KOPT-K1 (cell line): ENCODE results near the gene OR6B1.

Source experiments
- H3K27ac ChIP-seq: fragments of 200-600 bp; sonication (generic); 2 replicates; pipeline ENCODE4 v1.5.1; 2016; ENCODE audit warnings: antibody characterized with exemption, mild to moderate bottlenecking, low read depth, low read length; ENCODE audit not compliant: poor library complexity, severe bottlenecking
- H3K36me3 ChIP-seq: fragments of 200-600 bp; sonication (generic); 2 replicates; pipeline ENCODE4 v1.5.1; 2017; ENCODE audit warnings: antibody characterized with exemption, mild to moderate bottlenecking, low read length, moderate library complexity; ENCODE audit not compliant: insufficient read depth
- H3K9me3 ChIP-seq: fragments of 200-600 bp; sonication (generic); 2 replicates; pipeline ENCODE4 v1.5.1; 2017; ENCODE audit warnings: antibody characterized with exemption, low read length, mild to moderate bottlenecking; ENCODE audit not compliant: insufficient read depth, poor library complexity, severe bottlenecking

The OR6B1 gene

GRCh38 chr7:144020340-144020739 is 20.2 kb downstream of the OR6B1 start:
- H3K36me3 ChIP-seq, result no peaks in the 10 kb centered on the region
- H3K27ac ChIP-seq, result no peak overlapping the region
- no peaks in the 10 kb centered on the region for H3K9me3 ChIP-seq

GRCh38 chr7:144022169-144022568 is 22.0 kb downstream of the OR6B1 start:
- no peaks in the 10 kb centered on the region for H3K36me3 ChIP-seq
- H3K9me3 ChIP-seq, result no peaks in the 10 kb centered on the region
- H3K27ac ChIP-seq, result no peak overlapping the region

- H3K36me3 ChIP-seq, result no peaks in the 10 kb centered on the region
- no peaks in the 10 kb centered on the region for H3K9me3 ChIP-seq
- no peak overlapping the region for H3K27ac ChIP-seq
These were observed 23.2 kb downstream of the OR6B1 start for GRCh38 chr7:144023171-144023827.

GRCh38 chr7:144024213-144024612 is 24.1 kb downstream of the OR6B1 start:
- Histone ChIP-seq H3K36me3 (no peaks in the 10 kb centered on the region), H3K27ac (no peak overlapping the region), H3K9me3 (no peaks in the 10 kb centered on the region)

- Histone ChIP-seq H3K9me3 (no peaks in the 10 kb centered on the region), H3K36me3 (no peaks in the 10 kb centered on the region), H3K27ac (no peak overlapping the region)
These were observed 26.2 kb downstream of the OR6B1 start for GRCh38 chr7:144026203-144026883.

GRCh38 chr7:144027070-144027469 is 26.9 kb downstream of the OR6B1 start:
- Histone ChIP-seq H3K9me3 (no peaks in the 10 kb centered on the region), H3K27ac (no peak overlapping the region), H3K36me3 (no peaks in the 10 kb centered on the region)

GRCh38 chr7:144027974-144028373 is 27.9 kb downstream of the OR6B1 start:
- H3K36me3 ChIP-seq, result no peaks in the 10 kb centered on the region
- no peaks in the 10 kb centered on the region for H3K9me3 ChIP-seq
- no peak overlapping the region for H3K27ac ChIP-seq

- Histone ChIP-seq H3K9me3 (no peaks in the 10 kb centered on the region), H3K36me3 (no peaks in the 10 kb centered on the region), H3K27ac (no peak overlapping the region)
These were observed 28.4 kb downstream of the OR6B1 start for GRCh38 chr7:144028547-144028946.

- Histone ChIP-seq H3K27ac (no peak overlapping the region), H3K36me3 (no peaks in the 10 kb centered on the region), H3K9me3 (no peaks in the 10 kb centered on the region)
These were observed 32.4 kb downstream of the OR6B1 start for GRCh38 chr7:144032516-144032915.

- Histone ChIP-seq H3K27ac (no peak overlapping the region), H3K9me3 (no peaks in the 10 kb centered on the region), H3K36me3 (no peaks in the 10 kb centered on the region)
These were observed 33.0 kb downstream of the OR6B1 start for GRCh38 chr7:144032985-144033709.

GRCh38 chr7:144035385-144035784 is 35.3 kb downstream of the OR6B1 start:
- no peaks in the 10 kb centered on the region for H3K36me3 ChIP-seq
- H3K9me3 ChIP-seq, result no peaks in the 10 kb centered on the region
- no peak overlapping the region for H3K27ac ChIP-seq

GRCh38 chr7:144036302-144036885 is 36.3 kb downstream of the OR6B1 start:
- Histone ChIP-seq H3K36me3 (no peaks in the 10 kb centered on the region), H3K9me3 (no peaks in the 10 kb centered on the region), H3K27ac (no peak overlapping the region)

- Histone ChIP-seq H3K27ac (no peak overlapping the region), H3K9me3 (no peaks in the 10 kb centered on the region)
These were observed 37.4 kb downstream of the OR6B1 start for GRCh38 chr7:144037414-144038035.

GRCh38 chr7:144038887-144039286 is 38.8 kb downstream of the OR6B1 start:
- H3K9me3 ChIP-seq, result no peaks in the 10 kb centered on the region

More at GRCh38 chr7:144037414-144038035, 37.4 kb downstream of the OR6B1 start:
- no peaks in the 10 kb centered on the region for H3K36me3 ChIP-seq

GRCh38 chr7:144048648-144049047 is 48.5 kb downstream of the OR6B1 start, which contains the start of gene OR2A5:
OR2A5 (plus strand) TSS chr7:144048948; CDS start chr7:144050402, 1,454 bp downstream.
- Histone ChIP-seq H3K27ac (no peak within 1 kb of the TSS), H3K36me3 (no peaks in the 10 kb centered on the region)

More at GRCh38 chr7:144038887-144039286, 38.8 kb downstream of the OR6B1 start:
- H3K36me3 ChIP-seq, result no peaks in the 10 kb centered on the region
- H3K27ac ChIP-seq, result no peak overlapping the region

More at GRCh38 chr7:144048648-144049047, 48.5 kb downstream of the OR6B1 start, which contains the start of gene OR2A5:
- H3K9me3 ChIP-seq, result no peaks in the 10 kb centered on the region
